GM21786 (cell line): ENCODE data around the gene COMMD8.

Experiments
- ATAC-seq: cut with Tn5 transposase; IDR thresholded peaks from one replicate; pipeline ENCODE4 v1.9.1; 2021; ENCODE audit not compliant: unreplicated experiment

The COMMD8 gene

GRCh38 chr4:47473141-47473750 lies 9.7 kb upstream of the COMMD8 start:
- no peak for ATAC-seq

- no peak for ATAC-seq
These were observed 8.1 kb upstream of the COMMD8 start for GRCh38 chr4:47471591-47471990.

GRCh38 chr4:47471064-47471463 lies 7.6 kb upstream of the COMMD8 start:
- ATAC-seq: no peak

DNA sequence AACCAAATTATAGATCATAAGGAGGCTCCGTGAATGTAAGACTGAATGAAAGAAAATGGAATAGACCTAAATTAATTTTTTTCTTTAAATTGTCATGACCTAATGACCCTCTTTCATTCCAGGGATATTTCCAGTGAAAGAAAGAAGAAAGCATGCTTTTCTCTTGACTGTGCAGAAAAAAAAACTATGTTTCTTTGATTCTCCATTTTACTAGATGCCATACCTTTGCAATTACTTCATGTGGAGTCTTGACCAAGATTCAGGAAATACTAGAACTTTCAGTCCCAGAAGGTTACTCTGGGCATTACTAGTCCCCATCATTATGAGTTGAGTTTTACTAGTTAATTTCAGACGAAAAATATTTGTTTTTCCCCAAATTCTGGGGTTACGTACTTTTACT lies 6.4 kb upstream of the COMMD8 start:
- no peak for ATAC-seq

DNA sequence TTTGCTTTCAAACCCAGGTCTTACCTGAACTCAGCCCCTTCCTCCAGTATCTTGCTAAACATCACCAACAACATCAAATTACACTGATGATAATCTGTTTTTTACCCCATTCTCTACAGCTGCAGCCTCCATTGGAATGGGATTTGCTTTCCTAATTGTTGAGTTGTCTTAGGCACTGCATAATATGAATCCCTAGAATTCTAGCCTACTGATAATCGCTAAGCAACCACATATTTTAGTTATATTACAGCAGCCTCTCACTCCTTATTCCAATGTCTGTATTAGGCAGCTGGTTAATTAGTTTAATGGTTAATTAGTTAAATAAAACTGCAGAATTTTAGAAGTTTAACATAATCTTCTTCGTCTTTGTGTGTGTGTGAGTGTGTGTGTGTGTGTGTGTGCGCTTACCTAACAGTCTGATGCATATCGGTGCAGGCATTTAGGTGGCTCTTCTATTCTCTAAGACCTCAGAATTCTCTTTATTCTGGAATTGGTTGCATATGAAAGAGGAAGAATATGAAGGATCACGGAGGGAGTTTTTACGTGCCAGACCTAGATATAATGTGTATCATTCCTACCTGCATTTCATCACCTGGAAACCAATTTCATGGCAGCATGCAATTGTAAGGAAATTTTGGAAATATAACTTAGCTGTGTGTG lies 5.3 kb upstream of the COMMD8 start:
- no peak for ATAC-seq

GRCh38 chr4:47466056-47466785 lies 2.7 kb upstream of the COMMD8 start:
- ATAC-seq: no peak

GRCh38 chr4:47465004-47465403 lies 1.5 kb upstream of the COMMD8 start:
- peak; percentile 20 for ATAC-seq

DNA sequence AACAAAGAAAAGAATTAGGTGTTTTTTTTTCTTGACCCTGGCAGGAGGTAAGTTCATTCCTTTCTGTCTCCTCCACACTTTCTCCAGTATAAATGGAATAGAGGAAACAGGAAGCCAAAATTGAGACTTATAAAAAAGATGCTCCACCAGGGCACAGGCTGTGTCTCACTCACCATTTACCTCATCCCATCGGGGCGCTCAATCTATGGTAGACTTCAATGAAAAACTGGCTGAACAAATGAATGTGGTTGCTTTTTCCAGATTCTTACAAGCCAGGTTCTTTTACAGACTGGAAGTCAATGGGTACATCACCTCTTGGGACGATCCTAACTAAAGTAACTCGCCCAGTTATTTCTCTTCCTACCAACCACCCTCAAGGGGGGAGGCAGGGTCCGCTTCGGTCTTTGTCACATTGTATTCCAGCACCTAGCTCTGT lies 685 bp downstream of the COMMD8 start:
- ATAC-seq: peak; percentile 22

GRCh38 chr4:47451657-47452056 lies 11.8 kb downstream of the COMMD8 start:
- ATAC-seq: no peak

GRCh38 chr4:47444031-47444430 lies 19.5 kb downstream of the COMMD8 start:
- ATAC-seq: no peak

DNA sequence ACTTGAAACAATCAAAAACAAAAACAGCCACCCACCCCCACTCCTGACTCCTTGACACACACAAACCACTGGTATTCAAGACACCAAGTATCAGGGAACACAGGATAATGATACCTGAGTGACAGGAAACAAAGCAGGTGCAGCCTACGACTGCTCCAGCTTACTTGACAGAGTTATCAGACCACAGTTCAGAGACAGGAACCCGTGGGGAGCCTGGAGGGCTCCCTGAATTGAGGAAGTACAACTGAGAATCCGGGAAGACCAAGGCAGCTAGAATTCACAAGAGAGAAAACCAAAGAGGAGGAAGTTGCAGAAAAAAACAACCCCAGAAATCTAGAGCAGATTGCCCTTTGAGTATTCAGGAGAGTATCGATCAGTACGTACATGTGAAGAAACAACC lies 20.5 kb downstream of the COMMD8 start:
- peak; percentile 81 for ATAC-seq

DNA sequence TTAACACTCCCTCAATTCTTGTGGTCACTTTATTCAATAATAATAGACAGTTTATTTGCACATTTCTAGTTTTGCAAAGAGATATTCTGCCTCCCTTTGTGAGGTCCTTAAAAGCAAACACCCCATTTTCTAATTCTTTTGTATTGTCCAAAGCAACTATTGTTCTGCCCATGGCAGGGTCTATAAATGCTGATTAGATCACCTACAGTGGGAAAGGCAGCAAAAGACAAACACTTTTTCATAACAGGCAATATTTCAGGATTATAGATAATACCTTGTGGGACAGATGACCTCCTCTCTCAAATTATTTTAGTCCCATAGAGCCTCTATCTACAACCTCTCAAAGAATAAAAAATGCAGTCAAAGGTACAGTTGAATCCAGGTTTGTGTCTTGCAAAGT lies 28.6 kb downstream of the COMMD8 start:
- ATAC-seq: no peak

DNA sequence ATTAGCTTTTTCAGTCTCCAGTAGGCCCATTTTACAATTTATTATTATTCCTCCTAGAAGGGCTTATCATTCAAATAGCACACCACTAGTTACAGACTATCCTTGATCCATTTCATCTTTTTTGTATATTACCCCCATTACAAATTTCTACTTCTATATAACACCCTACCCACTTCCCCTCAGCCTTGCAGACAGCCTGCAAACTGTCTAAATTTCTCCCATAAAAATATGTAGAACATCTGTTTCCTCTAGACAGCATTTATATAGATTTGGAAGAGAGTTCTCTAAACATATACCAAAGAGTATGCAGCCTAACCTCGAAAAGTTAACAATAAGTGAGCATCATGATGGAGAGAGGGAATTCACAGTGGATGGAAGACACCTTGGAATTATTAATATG lies 30.8 kb downstream of the COMMD8 start:
- ATAC-seq: no peak

GRCh38 chr4:47427935-47428334 lies 35.6 kb downstream of the COMMD8 start:
- ATAC-seq: no peak

DNA sequence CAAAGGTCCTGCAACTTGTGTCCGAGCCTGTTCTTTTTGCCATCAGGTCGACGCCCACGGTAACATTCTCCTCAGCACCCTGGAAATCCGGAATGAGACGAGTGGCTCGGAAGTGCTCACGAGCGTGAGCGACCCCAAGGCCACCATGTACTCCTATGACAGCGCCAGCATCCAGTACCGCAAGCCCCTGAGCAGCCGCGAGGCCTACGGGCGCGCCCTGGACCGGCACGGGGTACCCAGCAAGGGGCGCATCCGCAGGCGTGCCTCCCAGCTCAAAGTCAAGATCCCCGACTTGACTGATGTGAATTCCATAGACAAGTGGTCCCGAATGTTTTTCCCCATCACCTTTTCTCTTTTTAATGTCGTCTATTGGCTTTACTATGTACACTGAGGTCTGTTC lies 37.9 kb downstream of the COMMD8 start:
- ATAC-seq: no peak

DNA sequence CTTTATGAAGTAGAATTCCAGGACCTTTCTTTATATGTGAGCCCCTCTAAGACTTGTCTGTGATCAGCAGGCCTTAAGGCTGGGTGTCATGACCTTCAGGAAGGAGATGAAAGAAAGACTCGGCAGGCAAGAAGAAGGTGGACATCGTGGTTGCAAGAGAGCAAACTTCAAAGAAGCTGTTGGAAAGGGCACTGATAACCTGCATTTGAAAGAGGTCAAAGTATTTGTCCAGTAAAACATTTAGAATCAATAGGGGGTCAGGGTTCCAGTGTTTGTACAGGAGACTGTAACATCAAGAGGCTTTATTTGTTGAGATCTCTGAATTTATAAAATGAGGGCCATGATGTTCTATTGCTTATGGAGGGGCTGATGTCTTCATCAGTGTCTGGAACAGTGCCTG lies 44.2 kb downstream of the COMMD8 start:
- no peak for ATAC-seq

GRCh38 chr4:47418147-47418546 lies 45.4 kb downstream of the COMMD8 start:
- no peak for ATAC-seq

- ATAC-seq: no peak
These were observed 47.8 kb downstream of the COMMD8 start for GRCh38 chr4:47415719-47416118.

DNA sequence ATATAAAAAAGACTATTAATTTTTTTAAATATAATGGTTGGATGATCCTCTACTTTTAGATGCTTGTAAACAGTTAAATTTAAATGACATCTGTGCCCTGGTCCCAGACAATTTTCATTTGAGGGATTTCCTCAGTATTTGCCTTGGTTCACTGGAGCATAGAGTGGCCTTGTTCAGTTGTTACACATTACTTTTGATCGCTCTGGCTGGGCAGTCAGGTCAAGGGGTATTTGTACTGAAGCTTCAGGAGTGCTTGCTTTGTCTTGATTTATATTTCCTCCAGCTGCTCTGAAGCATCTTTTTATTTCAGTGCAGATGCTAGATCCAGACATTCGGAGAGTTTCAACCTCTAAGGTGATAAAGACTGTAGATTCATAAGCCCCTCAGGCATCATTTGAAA lies 50.0 kb downstream of the COMMD8 start:
- ATAC-seq: no peak

GRCh38 chr4:47410271-47410670 lies 53.2 kb downstream of the COMMD8 start:
- no peak for ATAC-seq

DNA sequence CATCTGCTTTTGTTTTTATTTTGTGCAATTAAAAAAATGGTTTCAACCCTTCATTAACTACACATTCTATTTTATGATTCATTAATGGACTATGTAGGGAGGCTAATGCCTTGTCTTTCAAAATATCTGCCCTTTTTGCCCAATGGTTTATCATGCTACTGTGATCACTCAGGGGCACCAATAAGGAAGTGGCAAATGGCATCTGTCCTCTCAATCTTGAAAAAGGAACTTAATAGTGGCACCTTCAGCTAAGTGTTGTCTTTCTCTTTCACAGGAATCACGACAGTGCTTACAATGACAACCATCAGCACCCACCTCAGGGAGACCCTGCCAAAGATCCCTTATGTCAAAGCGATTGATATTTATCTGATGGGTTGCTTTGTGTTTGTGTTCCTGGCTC lies 57.1 kb downstream of the COMMD8 start:
- ATAC-seq: no peak
